Vagina (tissue), 2 donors: ENCODE results near the gene SERPINH1.

ENCODE experiments used
- POLR2A ChIP-seq, 2 donors: fragments of 450-650 bp; IDR thresholded peaks; one replicate each; pipeline ENCODE4 v1.6.1; 2017; ENCODE audit warnings: antibody characterized with exemption in 2 of 2, mild to moderate bottlenecking in 2 of 2, moderate library complexity in 2 of 2
- POLR2AphosphoS5 ChIP-seq, 2 donors: sonication (generic); formaldehyde crosslinking; IDR thresholded peaks; one replicate each; pipeline ENCODE4 v1.9.0; 2017; ENCODE audit warnings: antibody characterized with exemption in 2 of 2, mild to moderate bottlenecking in 2 of 2, low read depth in 1 of 2; ENCODE audit not compliant: insufficient read depth in 1 of 2
- TF ChIP-seq, protein P1 (sequence below), 3 experiments: fragments of 450-650 bp in 2 of 3; fragments of 200-600 bp in 1 of 3; sonication (generic) in 1 of 3; IDR thresholded peaks; one replicate each; pipeline ENCODE4 v1.5.1; 2017 to 2019; ENCODE audit warnings: antibody characterized with exemption in 3 of 3, mild to moderate bottlenecking in 2 of 3, moderate library complexity in 2 of 3

DNA sequence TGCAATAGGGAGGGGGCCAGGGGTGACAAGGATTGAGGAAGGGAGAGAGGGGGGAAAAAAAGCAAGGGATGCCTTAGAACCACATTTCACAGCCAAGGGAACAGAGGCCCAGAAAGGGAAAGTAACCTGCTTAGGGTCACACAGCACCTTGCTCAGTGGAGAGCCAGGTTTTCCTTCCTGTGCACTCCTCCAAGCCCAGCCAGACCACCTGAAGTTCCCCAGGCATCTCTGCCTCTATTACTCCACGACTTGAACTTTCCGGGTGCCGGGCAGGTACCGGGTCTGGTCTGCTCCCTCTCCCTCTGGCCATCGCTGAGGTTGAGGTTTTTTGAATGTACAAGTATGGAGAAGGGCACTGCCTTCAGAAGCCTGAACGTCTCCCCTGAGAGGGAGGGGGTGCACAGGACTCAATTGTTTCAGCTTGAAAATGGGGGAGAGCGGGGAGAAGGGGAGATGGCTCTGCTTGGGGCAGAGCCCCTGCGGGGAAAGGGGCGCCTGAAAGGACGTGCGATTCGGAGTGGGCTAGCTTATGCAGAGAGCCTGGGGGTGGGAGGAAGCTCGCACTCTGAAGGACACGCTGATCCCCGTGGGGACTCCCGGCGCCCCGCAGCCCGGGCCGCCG lies 516 bp upstream of the SERPINH1 start:
- TF ChIP-seq, protein P1, sequence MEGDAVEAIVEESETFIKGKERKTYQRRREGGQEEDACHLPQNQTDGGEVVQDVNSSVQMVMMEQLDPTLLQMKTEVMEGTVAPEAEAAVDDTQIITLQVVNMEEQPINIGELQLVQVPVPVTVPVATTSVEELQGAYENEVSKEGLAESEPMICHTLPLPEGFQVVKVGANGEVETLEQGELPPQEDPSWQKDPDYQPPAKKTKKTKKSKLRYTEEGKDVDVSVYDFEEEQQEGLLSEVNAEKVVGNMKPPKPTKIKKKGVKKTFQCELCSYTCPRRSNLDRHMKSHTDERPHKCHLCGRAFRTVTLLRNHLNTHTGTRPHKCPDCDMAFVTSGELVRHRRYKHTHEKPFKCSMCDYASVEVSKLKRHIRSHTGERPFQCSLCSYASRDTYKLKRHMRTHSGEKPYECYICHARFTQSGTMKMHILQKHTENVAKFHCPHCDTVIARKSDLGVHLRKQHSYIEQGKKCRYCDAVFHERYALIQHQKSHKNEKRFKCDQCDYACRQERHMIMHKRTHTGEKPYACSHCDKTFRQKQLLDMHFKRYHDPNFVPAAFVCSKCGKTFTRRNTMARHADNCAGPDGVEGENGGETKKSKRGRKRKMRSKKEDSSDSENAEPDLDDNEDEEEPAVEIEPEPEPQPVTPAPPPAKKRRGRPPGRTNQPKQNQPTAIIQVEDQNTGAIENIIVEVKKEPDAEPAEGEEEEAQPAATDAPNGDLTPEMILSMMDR (IDR thresholded peaks at IDR 0.05) = no peak
- TF ChIP-seq POLR2A (IDR thresholded peaks at IDR 0.05) (no peak), POLR2AphosphoS5 (IDR thresholded peaks at IDR 0.05; ENCODE audit: insufficient read depth in 1 of 2, low read depth in 1 of 2) (no peak)
